Liver (tissue), 3 donors: Measurements from ENCODE around the gene CCDC50.

Experiments used
- ATF3 ChIP-seq: IDR thresholded peaks from 2 replicates; pipeline ENCODE4 v1.6.1; 2016; ENCODE audit warnings: antibody characterized with exemption
- CTCF ChIP-seq: fragments of 150-350 bp; IDR thresholded peaks from 2 replicates; pipeline ENCODE4 v1.5.1; 2017; ENCODE audit warnings: improper control_type of control experiment, low read depth, low read length; ENCODE audit not compliant: missing input control
- GABPA ChIP-seq, 2 donors: IDR thresholded peaks in 1 of 2; conservative IDR thresholded peaks in 1 of 2; 2 replicates each; pipeline ENCODE4 v1.6.1; 2016; ENCODE audit warnings: antibody characterized with exemption in 2 of 2, mild to moderate bottlenecking in 1 of 2, moderate library complexity in 1 of 2
- HNF4G ChIP-seq: IDR thresholded peaks from 2 replicates; pipeline ENCODE4 v1.6.1; 2016; ENCODE audit warnings: antibody characterized with exemption
- MAX ChIP-seq: IDR thresholded peaks from 2 replicates; pipeline ENCODE4 v1.6.1; 2016; ENCODE audit warnings: antibody characterized with exemption
- RAD21 ChIP-seq, 2 donors: IDR thresholded peaks; 2 replicates each; pipeline ENCODE4 v1.6.1; 2016; ENCODE audit warnings: antibody characterized with exemption in 2 of 2, mild to moderate bottlenecking in 2 of 2
- SP1 ChIP-seq: IDR thresholded peaks from 2 replicates; pipeline ENCODE4 v1.6.1; 2018; ENCODE audit warnings: antibody characterized with exemption, mild to moderate bottlenecking
- TAF1 ChIP-seq: conservative IDR thresholded peaks from 2 replicates; pipeline ENCODE4 v1.6.1; 2016; ENCODE audit warnings: antibody characterized with exemption, mild to moderate bottlenecking
- YY1 ChIP-seq: IDR thresholded peaks from 2 replicates; pipeline ENCODE4 v1.6.1; 2016; ENCODE audit warnings: antibody characterized with exemption, mild to moderate bottlenecking
- donor health status: healthy.
- donor health status: healthy.

GRCh38 chr3:191420771-191421170, 91.6 kb downstream of the CCDC50 start:
- TF ChIP-seq CTCF (no peak), ATF3 (no peak), MAX (no peak), SP1 (no peak), RAD21 (IDR thresholded peaks at IDR 0.05) (no peak), HNF4G (no peak), TAF1 (no peak), GABPA (IDR thresholded peaks at IDR 0.05 in 1 of 2, conservative IDR thresholded peaks at IDR 0.05 in 1 of 2) (no peak), YY1 (no peak)
